ENCODE data around the gene TRIM13.

Gene TRIM13

DNA sequence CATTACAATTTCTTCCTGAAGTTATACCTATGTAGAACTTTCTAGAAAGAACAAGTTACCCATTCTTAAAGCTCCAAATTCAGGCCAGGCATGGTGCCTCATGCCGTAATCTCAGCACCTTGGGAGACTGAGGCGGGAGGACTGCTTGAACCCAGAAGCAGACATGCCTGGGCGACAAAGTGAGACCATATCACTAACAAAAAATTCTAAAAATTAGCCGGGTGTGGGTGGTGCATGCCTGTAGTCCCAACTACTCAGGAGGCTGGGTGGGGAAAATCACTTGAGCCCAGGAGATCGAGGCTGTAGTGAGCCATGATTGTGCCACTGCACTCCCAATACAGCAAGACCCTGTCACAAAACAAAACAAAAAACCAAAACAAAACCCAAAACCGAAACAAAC, 41.4 kb downstream of the TRIM13 start:
- Histone ChIP-seq H4K20me1 (ENCODE audit: insufficient read depth, low read length) (no peaks in the 10 kb centered on the region), H3K9ac (ENCODE audit: low read length) (no peak overlapping the region), H2AFZ (ENCODE audit: low read length) (no peak overlapping the region), H3K4me1 (ENCODE audit: low read length) (no peaks in the 10 kb centered on the region), H3K4me2 (ENCODE audit: low read depth, low read length) (no peak overlapping the region), H3K4me3 (ENCODE audit: low read length) (no peak overlapping the region), H3K27me3 (replicated peaks; ENCODE audit: insufficient read depth, low read length) (no peaks in the 10 kb centered on the region), H3K79me2 (ENCODE audit: low read length) (no peaks in the 10 kb centered on the region), H3K9me3 (replicated peaks; ENCODE audit: insufficient read depth, low read length) (no peaks in the 10 kb centered on the region), H3K9me2 (replicated peaks; ENCODE audit: insufficient read depth, low read length) (no peaks in the 10 kb centered on the region), H3K36me3 (replicated peaks; ENCODE audit: insufficient read depth, low read length) (no peaks in the 10 kb centered on the region), H3K27ac (ENCODE audit: low read length) (no peak overlapping the region), H3F3A (ENCODE audit: insufficient read depth, low read length) (no peaks in the 10 kb centered on the region)
- no peak for DNase-seq
- no peak for TF ChIP-seq EZH2 (optimal IDR thresholded peaks at IDR 0.05; ENCODE audit: low read depth, low read length)
- TF ChIP-seq EZH2phosphoT487 (IDR thresholded peaks at IDR 0.05; ENCODE audit: low read length): no peak
- TF ChIP-seq, protein P1, sequence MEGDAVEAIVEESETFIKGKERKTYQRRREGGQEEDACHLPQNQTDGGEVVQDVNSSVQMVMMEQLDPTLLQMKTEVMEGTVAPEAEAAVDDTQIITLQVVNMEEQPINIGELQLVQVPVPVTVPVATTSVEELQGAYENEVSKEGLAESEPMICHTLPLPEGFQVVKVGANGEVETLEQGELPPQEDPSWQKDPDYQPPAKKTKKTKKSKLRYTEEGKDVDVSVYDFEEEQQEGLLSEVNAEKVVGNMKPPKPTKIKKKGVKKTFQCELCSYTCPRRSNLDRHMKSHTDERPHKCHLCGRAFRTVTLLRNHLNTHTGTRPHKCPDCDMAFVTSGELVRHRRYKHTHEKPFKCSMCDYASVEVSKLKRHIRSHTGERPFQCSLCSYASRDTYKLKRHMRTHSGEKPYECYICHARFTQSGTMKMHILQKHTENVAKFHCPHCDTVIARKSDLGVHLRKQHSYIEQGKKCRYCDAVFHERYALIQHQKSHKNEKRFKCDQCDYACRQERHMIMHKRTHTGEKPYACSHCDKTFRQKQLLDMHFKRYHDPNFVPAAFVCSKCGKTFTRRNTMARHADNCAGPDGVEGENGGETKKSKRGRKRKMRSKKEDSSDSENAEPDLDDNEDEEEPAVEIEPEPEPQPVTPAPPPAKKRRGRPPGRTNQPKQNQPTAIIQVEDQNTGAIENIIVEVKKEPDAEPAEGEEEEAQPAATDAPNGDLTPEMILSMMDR (IDR thresholded peaks at IDR 0.05; ENCODE audit: low read length): no peak

DNA sequence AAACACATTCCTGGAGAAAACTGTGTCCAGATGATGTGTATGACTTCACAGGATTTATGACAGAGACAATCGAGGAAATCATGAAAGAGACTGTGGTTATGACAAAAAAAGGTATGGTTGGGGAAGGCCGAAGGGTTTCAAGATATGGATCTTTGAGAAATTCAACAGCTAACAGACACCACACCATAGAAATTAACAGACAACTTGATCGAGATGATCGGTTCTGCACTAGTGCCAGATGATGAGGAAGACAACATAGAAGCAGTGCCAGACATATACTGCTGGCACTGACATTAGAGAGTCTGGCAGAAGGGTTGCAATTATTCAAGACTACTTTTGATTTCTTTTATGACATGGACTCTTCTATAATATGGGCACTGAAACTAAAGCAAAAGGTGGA, 55.6 kb downstream of the TRIM13 start:
- Histone ChIP-seq H3K36me3 (replicated peaks; ENCODE audit: insufficient read depth, low read length) (no peaks in the 10 kb centered on the region; the same call in 1 of the 2 replicates), H3K4me1 (ENCODE audit: low read length) (no peaks in the 10 kb centered on the region)

DNA sequence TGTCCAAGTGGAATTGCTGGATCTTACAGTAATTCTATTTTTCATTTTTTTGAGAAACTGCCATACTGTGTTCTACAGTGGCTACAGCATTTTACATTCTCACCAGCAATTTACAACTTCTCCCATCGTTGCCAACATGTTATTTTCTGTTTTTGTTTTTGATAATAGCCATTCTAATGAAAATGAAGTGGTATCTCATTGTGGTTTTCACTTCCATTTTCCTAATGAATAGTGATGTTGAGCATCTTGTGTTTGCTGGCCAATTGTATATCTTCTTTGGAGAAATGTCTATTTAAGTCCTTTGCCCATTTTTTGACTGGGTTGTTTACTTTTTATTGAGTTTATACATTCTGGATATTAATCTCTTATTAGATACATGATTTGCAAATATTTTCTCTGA, 57.0 kb downstream of the TRIM13 start:
- TF ChIP-seq EZH2 (optimal IDR thresholded peaks at IDR 0.05; ENCODE audit: low read depth, low read length) (no peak), EZH2phosphoT487 (IDR thresholded peaks at IDR 0.05; ENCODE audit: low read length) (no peak)
- TF ChIP-seq, protein P1 (IDR thresholded peaks at IDR 0.05; ENCODE audit: low read length): no peak
- Histone ChIP-seq H3K36me3 (replicated peaks; ENCODE audit: insufficient read depth, low read length) (no peaks in the 10 kb centered on the region; the same call in 1 of the 2 replicates), H4K20me1 (ENCODE audit: insufficient read depth, low read length) (no peaks in the 10 kb centered on the region), H3F3A (ENCODE audit: insufficient read depth, low read length) (no peaks in the 10 kb centered on the region), H3K27ac (ENCODE audit: low read length) (no peak overlapping the region), H3K9me2 (replicated peaks; ENCODE audit: insufficient read depth, low read length) (no peaks in the 10 kb centered on the region), H3K4me1 (ENCODE audit: low read length) (no peaks in the 10 kb centered on the region), H3K9me3 (replicated peaks; ENCODE audit: insufficient read depth, low read length) (no peaks in the 10 kb centered on the region), H3K79me2 (ENCODE audit: low read length) (peaks cover 29% of the 10 kb centered on the region), H3K4me3 (ENCODE audit: low read length) (no peak overlapping the region), H2AFZ (ENCODE audit: low read length) (no peak overlapping the region), H3K9ac (ENCODE audit: low read length) (no peak overlapping the region), H3K4me2 (ENCODE audit: low read depth, low read length) (no peak overlapping the region), H3K27me3 (replicated peaks; ENCODE audit: insufficient read depth, low read length) (no peaks in the 10 kb centered on the region)
- DNase-seq: no peak

More for the DNA sequence above, 55.6 kb downstream of the TRIM13 start:
- no peaks in the 10 kb centered on the region for H3K9me3 ChIP-seq (replicated peaks; ENCODE audit: insufficient read depth, low read length)
- DNase-seq: no peak
- H2AFZ ChIP-seq (ENCODE audit: low read length): no peak overlapping the region
- H3K27ac ChIP-seq (ENCODE audit: low read length): no peak overlapping the region
- no peak overlapping the region for H3K4me2 ChIP-seq (ENCODE audit: low read depth, low read length)
- H3K4me3 ChIP-seq (ENCODE audit: low read length): no peak overlapping the region
- H3K9ac ChIP-seq (ENCODE audit: low read length): no peak overlapping the region
- H3K27me3 ChIP-seq (replicated peaks; ENCODE audit: insufficient read depth, low read length): no peaks in the 10 kb centered on the region
- no peaks in the 10 kb centered on the region for H3F3A ChIP-seq (ENCODE audit: insufficient read depth, low read length)
- no peaks in the 10 kb centered on the region for H3K9me2 ChIP-seq (replicated peaks; ENCODE audit: insufficient read depth, low read length)
- peaks cover 26% of the 10 kb centered on the region for H3K79me2 ChIP-seq (ENCODE audit: low read length)
- no peaks in the 10 kb centered on the region for H4K20me1 ChIP-seq (ENCODE audit: insufficient read depth, low read length)
- no peak for TF ChIP-seq EZH2 (optimal IDR thresholded peaks at IDR 0.05; ENCODE audit: low read depth, low read length)
- no peak for TF ChIP-seq EZH2phosphoT487 (IDR thresholded peaks at IDR 0.05; ENCODE audit: low read length)
- TF ChIP-seq, protein P1 (IDR thresholded peaks at IDR 0.05; ENCODE audit: low read length): no peak

Data from MM.1S (cell line).